Body of pancreas (tissue), 4 donors: Measurements from ENCODE around the gene FBN2. TPM values are rescaled to one million over a fixed set of nuclear protein-coding genes. Genes with fewer than 3 reads are reported as not detected.
"Not testable (repeated sequence)": the region's sequence is repeated elsewhere in the genome, so short reads cannot be mapped to it uniquely, and the experiment has no call there.

Source experiments
- ATAC-seq: fragments of 150-250 bp; one replicate; pipeline ENCODE4 v1.9.1; 2016
- DNase-seq, 4 donors: peaks; one replicate each; pipeline ENCODE4 v3.0.0-alpha.2; 2019
- H3K27ac ChIP-seq, 4 donors: fragments of 200-600 bp; sonication (generic); 1 replicate in 3 of 4; 2 replicates in 1 of 4; pipeline versions ENCODE4 v1.5.1 to v1.6.1; 2016 to 2019; ENCODE audit warnings: mild to moderate bottlenecking in 1 of 4, mixed read lengths in 1 of 4, moderate library complexity in 1 of 4
- H3K27me3 ChIP-seq, 2 donors: fragments of 200-600 bp; sonication (generic); one replicate each; pipeline ENCODE4 v1.6.0; 2016; ENCODE audit warnings: mild to moderate bottlenecking in 1 of 2
- H3K36me3 ChIP-seq, 2 donors: fragments of 200-600 bp; sonication (generic); replicated peaks in 1 of 2; 2 replicates each; pipeline ENCODE4 v1.5.1; 2016; ENCODE audit warnings: low read depth in 2 of 2; ENCODE audit not compliant: insufficient read depth in 1 of 2
- H3K4me1 ChIP-seq: fragments of 200-600 bp; sonication (generic); one replicate; pipeline ENCODE4 v1.6.0; 2016
- H3K4me3 ChIP-seq, 2 donors: fragments of 200-600 bp; sonication (generic); 1 replicate in 1 of 2; 2 replicates in 1 of 2; pipeline ENCODE4 v1.5.1; 2016 to 2019
- H3K9me3 ChIP-seq, 3 donors: fragments of 200-600 bp; sonication (generic); 1 replicate in 2 of 3; 2 replicates in 1 of 3; pipeline ENCODE4 v1.5.1; 2016
- POLR2A ChIP-seq, 3 donors: fragments of 450-650 bp; IDR thresholded peaks; one replicate each; pipeline ENCODE4 v1.6.1; 2016; ENCODE audit warnings: antibody characterized with exemption in 3 of 3, mild to moderate bottlenecking in 2 of 3
- WGBS, 2 donors: methylation state at CpG; one replicate each; pipeline ENCODE4 v1.1.5; 2017; 5-methylcytosine and 5-hydroxymethylcytosine counted together
- intact Hi-C: fragments of 100-400 bp; cut with DNase I; formaldehyde crosslinking; loops from one replicate; pipeline ENCODE4 v1.15.1; 2023
- total RNA-seq, 2 donors: library from RNA; depleted of rRNA; stranded (reverse); fragments of >200 nt; gene quantifications; one replicate each; pipeline ENCODE4 v1.1.0, GENCODE V29; 2016
- TF ChIP-seq, protein P1 (sequence below), 7 experiments: fragments of 450-650 bp in 4 of 7; fragments of 200-600 bp in 3 of 7; sonication (generic) in 3 of 7; IDR thresholded peaks; one replicate each; pipeline ENCODE4 v1.5.1; 2016 to 2019; ENCODE audit warnings: antibody characterized with exemption in 7 of 7

The FBN2 gene
- total RNA-seq, 2 donors from 2014 or later = 0.26 TPM; not detected in 1

DNA sequence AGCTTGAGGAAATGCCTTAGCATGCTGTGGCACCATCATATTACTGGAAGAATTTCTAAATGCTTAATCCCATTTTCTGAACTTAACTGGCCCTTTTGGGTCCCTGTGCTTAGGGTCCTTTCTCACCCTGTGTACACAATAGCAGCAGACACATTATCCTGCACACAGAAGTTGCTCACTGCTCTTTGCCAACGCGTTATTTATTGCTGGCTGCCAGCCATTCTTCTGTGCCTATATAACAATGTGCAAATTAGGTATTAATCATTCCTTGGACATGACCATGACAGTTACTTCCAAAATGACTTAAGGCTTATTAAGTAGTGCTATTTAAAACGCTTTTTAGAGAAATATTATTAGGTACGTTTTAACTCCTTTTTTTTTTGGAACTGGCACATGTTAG, 134.7 kb downstream of the FBN2 start:
- ATAC-seq = no peak
- 11 to 13% methylated on average over 4 of the region's 4 CpGs for WGBS, 2 donors
- TF ChIP-seq, protein P1, sequence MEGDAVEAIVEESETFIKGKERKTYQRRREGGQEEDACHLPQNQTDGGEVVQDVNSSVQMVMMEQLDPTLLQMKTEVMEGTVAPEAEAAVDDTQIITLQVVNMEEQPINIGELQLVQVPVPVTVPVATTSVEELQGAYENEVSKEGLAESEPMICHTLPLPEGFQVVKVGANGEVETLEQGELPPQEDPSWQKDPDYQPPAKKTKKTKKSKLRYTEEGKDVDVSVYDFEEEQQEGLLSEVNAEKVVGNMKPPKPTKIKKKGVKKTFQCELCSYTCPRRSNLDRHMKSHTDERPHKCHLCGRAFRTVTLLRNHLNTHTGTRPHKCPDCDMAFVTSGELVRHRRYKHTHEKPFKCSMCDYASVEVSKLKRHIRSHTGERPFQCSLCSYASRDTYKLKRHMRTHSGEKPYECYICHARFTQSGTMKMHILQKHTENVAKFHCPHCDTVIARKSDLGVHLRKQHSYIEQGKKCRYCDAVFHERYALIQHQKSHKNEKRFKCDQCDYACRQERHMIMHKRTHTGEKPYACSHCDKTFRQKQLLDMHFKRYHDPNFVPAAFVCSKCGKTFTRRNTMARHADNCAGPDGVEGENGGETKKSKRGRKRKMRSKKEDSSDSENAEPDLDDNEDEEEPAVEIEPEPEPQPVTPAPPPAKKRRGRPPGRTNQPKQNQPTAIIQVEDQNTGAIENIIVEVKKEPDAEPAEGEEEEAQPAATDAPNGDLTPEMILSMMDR (IDR thresholded peaks at IDR 0.05) = no peak
- no peak for TF ChIP-seq POLR2A (IDR thresholded peaks at IDR 0.05)

DNA sequence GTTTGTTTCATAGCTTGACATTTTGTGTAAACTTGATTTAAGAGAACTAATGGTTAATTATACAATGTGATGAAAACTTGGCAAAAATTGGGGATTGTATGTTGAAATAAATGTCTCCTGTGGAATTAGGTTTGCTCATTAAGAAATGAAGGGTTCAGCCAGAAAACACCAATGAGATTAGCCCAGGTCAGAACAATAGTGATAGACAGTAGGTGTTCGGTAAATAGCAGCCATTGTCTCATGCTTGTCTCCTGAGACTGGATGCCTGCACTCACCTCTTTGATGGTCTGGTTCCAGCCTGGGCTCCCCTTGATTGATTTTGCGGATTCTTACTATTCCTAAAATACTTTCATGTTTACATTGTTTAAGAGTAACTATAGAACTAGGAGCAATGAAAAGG, 135.5 kb downstream of the FBN2 start:
- TF ChIP-seq, protein P1 (IDR thresholded peaks at IDR 0.05) = no peak
- no peak for TF ChIP-seq POLR2A (IDR thresholded peaks at IDR 0.05)
- 25 to 38% methylated on average over 2 of the region's 2 CpGs for WGBS, 2 donors
- no peak overlapping the region for H3K27ac ChIP-seq

More for the DNA sequence above, 134.7 kb downstream of the FBN2 start:
- Histone ChIP-seq H3K36me3 (no peaks in the 10 kb centered on the region), H3K27me3 (no peaks in the 10 kb centered on the region), H3K9me3 (no peaks in the 10 kb centered on the region), H3K4me3 (no peak overlapping the region), H3K4me1 (no peaks in the 10 kb centered on the region), H3K27ac (no peak overlapping the region)
- intact Hi-C loops = no loop called here
- DNase-seq = no peak

DNA sequence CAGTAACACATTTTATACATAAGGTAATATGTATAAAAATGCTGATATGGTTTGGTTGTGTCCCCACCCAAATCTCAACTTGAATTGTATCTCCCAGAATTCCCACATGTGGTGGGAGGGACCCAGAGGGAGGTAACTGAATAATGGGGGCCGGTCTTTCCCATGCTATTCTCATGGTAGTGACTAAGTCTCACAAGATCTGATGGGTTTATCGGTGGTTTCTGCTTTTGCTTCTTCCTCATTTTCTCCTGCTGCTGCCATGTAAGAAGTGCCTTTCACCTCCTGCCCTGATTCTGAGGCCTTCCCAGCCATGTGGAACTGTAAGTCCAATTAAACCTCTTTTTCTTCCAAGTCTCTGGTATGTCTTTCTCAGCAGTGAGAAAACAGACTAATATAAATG, 137.3 kb downstream of the FBN2 start:
- H3K27ac ChIP-seq, H3K9me3 ChIP-seq, ATAC-seq, H3K4me1 ChIP-seq, H3K36me3 ChIP-seq, intact Hi-C loops, DNase-seq, H3K4me3 ChIP-seq, H3K27me3 ChIP-seq: not testable (repeated sequence)
- 92 to 95% methylated on average over 2 of the region's 2 CpGs for WGBS, 2 donors

More for the DNA sequence above, 135.5 kb downstream of the FBN2 start:
- Histone ChIP-seq H3K27me3 (no peaks in the 10 kb centered on the region), H3K4me1 (no peaks in the 10 kb centered on the region), H3K36me3 (no peaks in the 10 kb centered on the region), H3K9me3 (no peaks in the 10 kb centered on the region), H3K4me3 (no peak overlapping the region)
- ATAC-seq (no peak), DNase-seq (no peak)
- intact Hi-C loops = no loop called here

DNA sequence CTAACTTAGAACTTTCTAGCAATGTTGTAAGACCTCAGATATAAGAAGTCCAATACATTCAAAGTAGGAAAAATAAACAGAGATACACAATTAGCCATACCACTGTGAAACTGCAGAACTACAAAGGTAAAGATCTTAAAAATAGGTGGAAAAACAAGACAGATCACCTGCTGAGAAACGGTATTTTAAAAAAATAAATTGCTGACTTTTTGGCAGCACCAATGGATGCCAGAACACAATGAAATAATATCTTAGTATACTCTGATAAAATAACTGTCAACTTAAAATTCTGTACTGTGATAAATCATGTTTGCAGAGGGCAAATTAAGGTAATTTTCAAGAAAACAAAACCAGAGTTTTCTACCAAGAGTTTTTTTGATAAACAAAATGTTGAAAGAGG, 138.9 kb downstream of the FBN2 start:
- no peak for ATAC-seq
- intact Hi-C loops = no loop called here
- Histone ChIP-seq H3K4me3 (no peak overlapping the region), H3K9me3 (no peaks in the 10 kb centered on the region), H3K27ac (no peak overlapping the region), H3K36me3 (no peaks in the 10 kb centered on the region), H3K27me3 (no peaks in the 10 kb centered on the region), H3K4me1 (no peaks in the 10 kb centered on the region)
- 32 to 33% methylated on average over 1 of the region's 1 CpG for WGBS, 2 donors
- TF ChIP-seq POLR2A (IDR thresholded peaks at IDR 0.05) = no peak
- TF ChIP-seq, protein P1 (IDR thresholded peaks at IDR 0.05) = no peak
- DNase-seq = no peak

DNA sequence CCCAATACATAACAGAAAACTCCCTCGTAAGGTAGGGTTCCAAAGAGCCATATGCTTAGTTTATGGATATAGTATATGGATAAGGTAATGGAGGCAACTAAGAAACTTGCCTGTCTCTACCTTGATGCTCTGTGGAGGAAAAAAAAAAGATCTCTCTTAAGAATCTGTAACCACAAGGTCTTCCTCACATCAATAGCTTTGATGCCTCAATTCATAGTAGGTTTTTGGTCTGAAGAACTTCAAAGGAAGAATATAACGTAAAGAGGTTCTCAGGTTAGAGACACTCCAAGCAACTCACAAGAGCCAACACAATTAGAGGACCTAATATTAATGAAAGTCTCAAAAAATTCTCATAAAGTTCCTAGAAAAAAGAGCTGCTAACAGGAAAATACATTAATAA, 140.2 kb downstream of the FBN2 start:
- Histone ChIP-seq H3K9me3 (no peaks in the 10 kb centered on the region), H3K4me1 (no peaks in the 10 kb centered on the region), H3K27ac (no peak overlapping the region), H3K4me3 (no peak overlapping the region), H3K36me3 (no peaks in the 10 kb centered on the region), H3K27me3 (no peaks in the 10 kb centered on the region)
- TF ChIP-seq, protein P1 (IDR thresholded peaks at IDR 0.05) = no peak
- TF ChIP-seq POLR2A (IDR thresholded peaks at IDR 0.05) = no peak
- no peak for DNase-seq
- intact Hi-C loops = no loop called here
- 78 to 84% methylated on average over 2 of the region's 2 CpGs for WGBS, 2 donors
- no peak for ATAC-seq
